NCI-H2227 (cell line): ENCODE results near the gene MCF2L.
"Not testable (repeated sequence)": the region's sequence is repeated elsewhere in the genome, so short reads cannot be mapped to it uniquely, and the experiment has no call there.

Source experiments
- DNase-seq: peaks from one replicate; lab custom pipeline; 2025; ENCODE audit not compliant: unreplicated experiment; lab: John Stamatoyannopoulos, UW

MCF2L gene

DNA sequence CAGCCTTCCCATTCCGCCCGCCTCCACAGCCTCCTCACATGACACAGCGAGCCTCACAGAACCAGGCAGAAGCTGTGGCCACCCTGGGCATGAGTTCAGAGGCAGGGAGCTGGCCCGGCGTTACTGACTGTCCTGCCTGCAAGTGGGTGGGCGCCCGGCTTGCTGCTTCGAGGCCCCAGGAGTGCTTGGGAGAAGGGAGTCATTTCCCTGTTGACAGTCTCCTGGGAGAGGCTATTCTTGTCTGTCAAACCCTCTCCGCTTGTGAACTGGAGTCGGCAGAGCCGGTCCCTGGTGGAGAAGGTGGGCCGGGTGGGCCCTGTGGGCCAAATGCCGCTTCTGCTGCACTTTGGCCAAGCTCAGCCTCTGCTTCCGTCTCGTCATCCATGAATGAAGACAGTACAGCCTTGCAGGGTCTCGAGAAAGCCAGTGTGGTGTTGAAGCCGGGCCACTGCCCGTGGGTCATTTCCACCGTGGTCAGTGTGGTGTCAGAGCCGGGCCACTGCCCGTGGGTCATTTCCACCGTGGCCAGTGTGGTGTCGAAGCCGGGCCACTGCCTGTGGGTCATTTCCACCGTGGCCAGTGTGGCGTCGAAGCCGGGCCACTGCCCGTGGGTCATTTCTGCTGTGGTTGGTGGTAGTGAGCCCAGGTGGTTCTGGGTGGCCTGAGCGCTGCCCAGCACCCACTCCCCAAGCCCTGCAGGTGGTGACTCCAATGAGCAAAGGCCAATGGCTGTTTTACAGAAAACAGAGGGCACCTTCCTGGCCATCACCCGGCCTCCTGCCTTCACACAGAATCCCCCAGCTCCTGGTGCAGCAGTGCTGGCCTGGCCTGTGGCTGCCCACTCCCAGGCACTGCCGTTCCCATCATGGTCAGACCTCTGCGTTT, 123.1 kb downstream of the MCF2L start:
- DNase-seq = no peak

DNA sequence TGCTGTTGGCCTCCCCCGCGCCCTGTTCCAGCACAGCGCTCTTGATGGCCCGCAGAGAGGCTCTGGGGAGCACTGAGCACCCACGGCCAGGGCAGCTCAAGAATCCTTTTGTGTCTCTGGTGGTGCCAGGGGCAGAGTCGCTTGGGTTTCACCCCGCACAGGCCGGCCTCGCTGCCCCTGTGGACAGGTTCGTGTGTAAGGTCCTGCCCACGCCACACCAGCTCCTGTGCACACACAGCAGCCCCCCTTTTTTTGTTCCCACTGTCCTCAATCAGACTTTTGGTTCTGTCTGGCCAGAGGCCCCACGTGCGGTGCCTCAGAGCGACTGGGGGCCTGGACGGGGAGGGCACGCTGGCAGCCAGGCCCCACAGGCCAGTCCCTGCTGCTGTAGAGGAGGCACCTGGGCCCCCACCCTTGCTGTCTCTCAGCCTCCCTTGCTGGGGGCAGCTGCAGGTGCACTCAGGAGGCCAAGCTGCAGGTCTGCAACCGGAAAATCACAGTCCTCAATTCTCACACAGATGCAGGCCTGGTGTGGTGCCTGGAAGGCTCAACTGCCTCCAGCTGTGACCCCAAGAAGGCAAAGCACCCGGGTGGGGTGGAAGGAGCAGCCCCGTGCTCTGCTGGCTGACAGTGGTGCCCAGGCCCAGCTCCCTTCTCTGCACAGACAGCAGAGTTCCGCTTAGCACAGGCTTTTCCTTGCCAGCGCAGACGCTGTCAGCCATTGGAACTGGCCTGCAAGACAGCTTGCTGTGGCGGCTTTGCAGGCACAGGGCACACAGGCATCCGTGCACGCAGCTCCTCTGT, 124.0 kb downstream of the MCF2L start:
- no peak for DNase-seq

DNA sequence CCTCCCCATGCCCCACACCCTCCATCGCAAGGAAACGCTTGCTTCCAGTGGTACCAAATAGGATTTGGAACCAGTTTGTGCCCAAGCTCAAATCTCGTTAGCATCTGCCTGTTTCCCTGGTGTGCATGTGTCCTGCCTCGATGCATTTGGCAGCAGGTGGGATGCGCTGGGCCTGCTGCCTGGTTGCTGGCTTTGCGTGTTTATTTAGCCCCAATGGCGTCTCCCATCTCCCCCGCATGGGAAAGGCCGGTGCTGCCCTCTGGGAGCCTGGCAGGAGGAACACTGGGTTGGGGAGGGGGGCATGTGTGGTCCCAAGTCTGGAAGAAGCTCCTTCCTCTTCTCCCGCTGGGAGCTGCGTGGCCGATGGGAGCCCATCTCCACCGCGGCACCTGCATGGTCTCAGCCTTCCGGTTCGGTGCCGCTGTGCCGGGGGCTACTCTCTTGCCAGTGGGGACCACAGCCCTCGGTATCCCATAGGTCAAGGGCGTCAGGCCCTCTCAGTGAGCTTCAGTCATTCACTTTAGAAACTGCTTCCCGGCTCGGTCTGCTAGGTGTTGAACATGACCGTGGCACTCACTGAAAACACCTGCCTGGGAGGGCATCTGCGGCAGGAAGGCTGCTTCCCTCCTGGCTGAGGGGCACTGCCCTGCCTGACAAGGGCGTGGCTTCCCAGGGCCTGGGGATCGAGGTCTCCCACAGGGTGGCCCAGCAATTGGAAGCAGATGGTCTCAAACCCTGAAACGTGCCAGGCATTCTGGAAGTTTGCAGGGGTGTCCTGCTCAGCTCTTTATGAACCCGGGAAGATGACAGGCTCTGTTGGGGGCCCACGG, 124.8 kb downstream of the MCF2L start:
- DNase-seq = no peak

GRCh38 chr13:113094410-113094800, 125.4 kb downstream of the MCF2L start:
- no peak for DNase-seq

- no peak for DNase-seq
These were observed 126.4 kb downstream of the MCF2L start for GRCh38 chr13:113095146-113096051.

DNA sequence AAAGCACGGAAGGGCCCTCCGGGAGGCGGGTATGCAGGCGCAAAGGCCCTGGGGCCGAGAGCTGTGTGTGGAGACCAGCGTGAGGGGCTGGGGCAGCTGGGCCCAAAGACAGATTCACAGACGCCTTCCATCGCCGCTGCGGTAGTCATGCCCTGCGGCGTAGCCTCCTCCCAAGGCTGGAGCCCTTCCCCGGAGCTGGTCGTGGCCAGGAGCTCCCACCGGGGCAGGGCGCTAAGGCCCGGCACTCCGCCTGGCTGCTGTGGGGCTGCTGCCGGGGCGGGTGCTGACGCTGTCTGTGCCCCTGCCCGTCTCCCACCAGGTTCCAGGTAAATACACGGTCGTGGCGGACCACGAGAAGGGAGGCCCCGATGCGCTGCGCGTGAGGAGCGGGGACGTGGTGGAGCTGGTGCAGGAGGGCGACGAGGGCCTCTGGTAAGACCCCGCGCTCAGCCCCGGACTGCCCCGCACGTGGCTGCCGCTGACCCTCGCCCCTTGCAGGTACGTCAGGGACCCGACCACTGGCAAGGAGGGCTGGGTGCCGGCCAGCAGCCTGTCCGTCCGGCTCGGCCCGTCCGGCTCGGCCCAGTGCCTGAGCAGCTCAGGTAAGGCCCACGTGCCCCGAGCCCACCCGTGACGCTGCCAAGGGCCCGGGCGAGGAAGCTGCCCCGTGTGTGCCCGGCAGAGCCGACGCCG, 127.2 kb downstream of the MCF2L start:
- DNase-seq = no peak

DNA sequence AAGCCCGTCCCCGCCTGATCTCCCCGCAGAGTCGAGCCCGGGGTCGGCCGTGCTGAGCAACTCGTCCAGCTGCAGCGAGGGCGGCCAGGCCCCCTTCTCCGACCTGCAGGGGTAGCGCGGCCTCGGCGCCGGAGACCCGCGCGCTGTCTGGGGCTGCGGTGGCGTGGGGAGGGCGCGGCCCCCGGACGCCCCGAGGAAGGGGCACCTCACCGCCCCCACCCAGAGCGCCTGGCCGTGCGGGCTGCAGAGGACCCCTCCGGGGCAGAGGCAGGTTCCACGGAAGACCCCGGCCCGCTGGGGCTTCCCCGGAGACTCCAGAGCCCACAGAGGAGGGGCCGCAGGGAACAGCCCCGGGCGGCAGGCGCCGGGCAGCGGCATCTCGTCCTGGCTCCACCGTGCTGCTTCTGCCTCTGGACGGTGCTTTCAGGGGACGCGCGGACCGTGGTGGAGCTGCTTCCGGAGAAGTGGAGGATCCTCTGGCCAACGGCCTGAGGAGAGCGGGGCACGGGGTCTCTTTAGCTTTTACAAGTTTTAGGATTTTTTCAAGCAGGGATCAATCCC, 127.8 kb downstream of the MCF2L start:
- no peak for DNase-seq

DNA sequence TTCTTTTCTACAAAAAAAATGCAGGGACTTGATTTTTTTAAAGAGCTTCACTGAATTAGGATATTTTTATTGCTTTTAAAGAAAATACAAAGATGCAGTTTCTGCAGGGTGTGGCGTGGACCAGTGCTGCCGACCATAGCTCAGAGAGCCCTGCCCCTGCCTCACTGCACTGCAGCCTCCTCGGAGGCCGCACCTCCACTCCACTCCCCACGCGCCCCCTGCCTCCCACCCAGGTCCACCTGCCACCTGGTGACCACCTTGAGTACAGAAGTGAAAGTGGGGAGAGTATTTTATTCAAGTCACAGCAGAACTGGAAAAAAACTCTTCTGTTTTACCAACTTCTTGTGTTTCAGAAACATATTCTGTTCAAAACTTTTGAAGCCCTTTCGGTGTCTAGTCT, 128.6 kb downstream of the MCF2L start:
- no peak for DNase-seq

DNA sequence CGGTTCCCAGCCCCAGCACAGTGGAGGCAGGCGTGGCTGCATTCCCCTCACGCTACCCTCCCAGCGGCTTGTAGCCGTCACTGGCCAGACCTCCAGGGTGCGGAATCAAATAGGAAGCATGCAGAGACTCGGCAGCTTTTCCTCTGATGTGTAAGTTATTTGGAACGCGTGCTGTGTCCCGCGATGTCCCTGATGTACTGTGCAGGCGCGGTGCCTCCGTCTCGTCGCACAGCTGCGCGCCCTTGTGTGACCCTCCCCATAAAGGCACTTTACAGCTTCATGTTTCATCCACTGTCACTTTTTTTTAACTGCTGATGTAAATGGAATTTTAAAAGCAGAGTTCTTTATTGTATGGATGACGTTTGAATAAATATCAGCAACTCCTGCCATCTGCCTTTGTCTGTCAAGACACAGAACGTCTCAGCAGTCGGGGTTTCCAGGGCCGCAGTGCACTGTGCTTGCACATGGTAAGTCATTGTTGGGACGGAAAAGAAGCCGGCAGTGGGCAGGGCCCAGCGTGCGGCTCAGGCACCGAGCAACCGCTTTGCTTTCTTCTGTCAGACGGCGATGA, 129.2 kb downstream of the MCF2L start:
- DNase-seq = no peak

GRCh38 chr13:113099142-113099541, 130.1 kb downstream of the MCF2L start:
- DNase-seq = no peak

DNA sequence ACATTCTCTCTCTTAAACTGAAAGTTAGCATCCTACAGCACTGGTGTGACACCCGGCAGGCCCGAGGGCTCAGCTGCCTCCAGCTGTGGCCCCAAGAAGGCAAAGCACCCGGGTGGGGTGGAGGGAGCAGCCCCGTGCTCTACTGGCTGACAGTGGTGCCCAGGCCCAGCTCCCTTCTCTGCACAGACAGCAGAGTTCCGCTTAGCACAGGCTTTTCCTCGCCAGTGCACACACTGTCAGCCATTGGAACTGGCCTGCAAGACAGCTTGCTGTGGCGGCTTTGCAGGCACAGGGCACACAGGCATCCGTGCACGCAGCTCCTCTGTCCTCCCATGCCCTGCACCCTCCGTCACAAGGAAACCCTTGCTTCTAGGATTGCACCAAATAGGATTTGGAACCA, 133.3 kb downstream of the MCF2L start:
- DNase-seq = not testable (repeated sequence)

DNA sequence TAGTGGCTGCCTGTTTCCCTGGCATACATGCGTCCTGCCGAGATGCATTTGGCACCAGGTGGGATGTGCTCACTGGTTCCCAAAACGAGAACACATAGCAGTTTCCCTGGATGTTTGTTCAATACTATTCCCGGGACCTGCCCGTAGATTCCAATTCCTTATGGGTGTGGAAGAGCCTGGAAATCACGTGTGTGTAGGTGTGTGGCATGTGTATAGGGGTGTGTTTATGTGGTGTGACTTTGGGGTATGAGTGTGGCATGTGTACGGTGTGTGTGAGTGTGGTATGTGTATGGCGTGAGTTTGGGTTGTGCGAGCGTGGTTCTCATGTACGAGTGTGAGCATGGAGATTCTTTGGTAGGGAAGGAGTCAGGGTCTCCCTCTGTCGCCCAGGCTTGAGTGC, 133.7 kb downstream of the MCF2L start:
- DNase-seq = no peak

- no peak for DNase-seq
These were observed 134.6 kb downstream of the MCF2L start for GRCh38 chr13:113103646-113104045.

DNA sequence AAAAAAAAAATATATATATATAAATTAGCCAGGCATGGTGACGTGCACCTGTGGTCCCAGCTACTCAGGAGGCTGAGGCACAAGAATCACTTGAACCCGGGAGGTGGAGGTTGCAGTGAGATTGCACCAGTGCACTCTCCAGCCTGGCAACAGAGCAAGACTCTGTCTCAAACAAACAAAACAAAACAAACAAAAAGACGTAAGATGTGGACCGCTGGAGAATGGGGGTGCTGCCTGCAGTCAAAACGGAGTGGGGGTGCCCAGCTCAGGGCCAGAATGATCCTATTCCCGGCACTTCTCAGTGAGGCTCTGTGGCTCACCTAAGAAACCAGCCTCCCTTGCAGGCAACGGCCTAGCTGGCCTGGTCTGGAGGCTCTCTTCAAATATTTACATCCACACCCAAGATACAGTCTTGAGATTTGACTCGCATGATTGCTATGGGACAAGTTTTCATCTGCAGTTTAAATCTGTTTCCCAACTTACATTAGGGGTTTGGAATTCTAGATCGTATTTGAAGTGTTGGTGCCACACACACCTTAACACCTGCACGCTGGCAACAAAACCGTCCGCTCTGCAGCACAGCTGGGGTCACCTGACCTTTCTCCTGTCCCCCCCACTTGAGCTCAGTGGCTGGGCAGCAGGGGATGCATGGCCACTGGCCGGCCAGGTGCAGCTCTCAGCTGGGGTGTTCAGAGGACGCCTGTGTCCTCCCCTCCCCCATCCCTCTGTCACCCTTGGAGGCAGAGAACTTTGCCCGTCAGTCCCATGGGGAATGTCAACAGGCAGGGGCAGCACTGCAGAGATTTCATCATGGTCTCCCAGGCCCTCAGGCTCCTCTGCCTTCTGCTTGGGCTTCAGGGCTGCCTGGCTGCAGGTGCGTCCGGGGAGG, 136.3 kb downstream of the MCF2L start, which contains the start of gene F7:
TSS of gene F7 (plus strand) at position 760 of the 889 bp plus-strand sequence. CDS start at position 811, 51 bp downstream.
- DNase-seq = no peak

DNA sequence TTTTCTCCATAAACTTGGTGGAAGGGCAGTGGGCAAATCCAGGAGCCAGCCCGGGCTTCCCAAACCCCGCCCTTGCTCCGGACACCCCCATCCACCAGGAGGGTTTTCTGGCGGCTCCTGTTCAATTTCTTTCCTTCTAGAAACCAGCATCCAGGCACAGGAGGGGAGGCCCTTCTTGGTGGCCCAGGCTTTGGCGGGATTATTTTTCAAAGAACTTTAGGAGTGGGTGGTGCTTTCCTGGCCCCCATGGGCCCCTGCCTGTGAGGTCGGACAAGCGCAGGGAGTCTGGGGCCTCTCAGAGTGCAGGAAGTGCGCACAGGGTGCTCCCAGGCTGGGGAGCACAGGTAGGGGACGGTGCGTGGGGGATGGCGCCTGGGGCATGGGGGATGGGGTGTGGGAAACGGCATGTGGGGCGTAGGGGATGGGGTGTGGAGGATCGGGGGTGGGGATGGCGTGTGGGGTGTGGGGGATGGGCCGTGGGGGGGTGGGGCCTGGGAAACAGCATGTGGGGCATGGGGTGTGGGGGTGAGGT, 137.0 kb downstream of the MCF2L start:
- DNase-seq = no peak

DNA sequence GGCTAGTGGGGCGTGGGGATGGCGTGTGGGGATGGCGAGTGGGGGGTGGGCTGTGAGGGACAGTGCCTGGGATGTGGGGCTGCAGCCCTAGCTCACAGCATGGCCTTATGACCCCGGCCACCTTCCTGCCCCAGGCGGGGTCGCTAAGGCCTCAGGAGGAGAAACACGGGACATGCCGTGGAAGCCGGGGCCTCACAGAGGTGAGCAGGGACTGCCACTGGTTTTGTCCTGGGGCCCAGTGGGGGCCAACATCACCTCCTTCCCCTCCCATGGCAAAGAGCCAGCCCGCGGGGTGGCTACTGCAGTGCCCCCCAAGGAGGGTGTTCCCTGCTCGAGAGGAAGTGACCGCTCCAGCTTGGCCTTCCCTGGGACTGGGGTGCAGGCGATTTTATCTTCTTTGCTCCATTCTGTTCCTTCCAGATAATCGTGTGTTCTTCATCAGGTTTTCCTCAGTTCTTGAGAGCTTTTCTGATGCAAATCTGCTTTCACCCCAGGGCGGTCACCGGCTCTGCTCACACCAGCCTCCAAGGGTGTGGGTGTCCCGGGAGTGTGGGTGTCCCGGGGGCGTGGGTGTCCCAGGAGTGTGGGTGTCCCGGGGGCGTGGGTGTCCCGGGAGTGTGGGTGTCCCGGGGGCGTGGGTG, 137.8 kb downstream of the MCF2L start:
- DNase-seq = no peak

DNA sequence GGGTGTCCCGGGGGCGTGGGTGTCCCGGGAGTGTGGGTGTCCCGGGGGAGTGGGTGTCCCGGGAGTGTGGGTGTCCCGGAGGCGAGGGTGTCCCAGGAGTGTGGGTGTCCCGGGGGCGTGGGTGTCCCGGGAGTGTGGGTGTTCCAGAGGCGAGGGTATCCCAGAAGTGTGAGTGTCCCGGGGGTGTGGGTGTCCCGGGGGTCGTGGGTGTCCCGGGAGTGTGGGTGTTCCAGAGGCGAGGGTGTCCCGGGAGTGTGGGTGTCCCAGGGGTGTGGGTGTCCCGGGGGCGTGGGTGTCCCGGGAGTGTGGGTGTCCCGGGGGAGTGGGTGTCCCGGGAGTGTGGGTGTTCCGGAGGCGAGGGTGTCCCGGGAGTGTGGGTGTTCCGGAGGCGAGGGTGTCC, 139.5 kb downstream of the MCF2L start:
- DNase-seq = not testable (repeated sequence)
